ENCODE data around the gene PLD6. TPM values are rescaled to one million over a fixed set of nuclear protein-coding genes. Genes with fewer than 3 reads are reported as not detected.
"Not testable (repeated sequence)": the region's sequence is repeated elsewhere in the genome, so short reads cannot be mapped to it uniquely, and the experiment has no call there.

The PLD6 gene
- total RNA-seq, 1 donor from 2014 or later = 12.9 TPM

- not testable (repeated sequence) for DNase-seq (ENCODE audit: missing footprints)
- intact Hi-C loops (cut with DNase I) = loop anchor here (5.0 kb wide), 1 partner anchor 52 kb away; the partner anchor contains the start of gene FLCN
- peak; percentile 42 for ATAC-seq
These were observed 21.0 kb downstream of the PLD6 start for GRCh38 chr17:17184985-17185757.

GRCh38 chr17:17183744-17184143, 22.4 kb downstream of the PLD6 start:
- DNase-seq (ENCODE audit: missing footprints) (no peak), ATAC-seq (peak; percentile 46)
- intact Hi-C loops (cut with DNase I) = no loop called here

GRCh38 chr17:17182598-17183136, 23.5 kb downstream of the PLD6 start:
- no peak for ATAC-seq
- DNase-seq (ENCODE audit: missing footprints) = no peak
- intact Hi-C loops (cut with DNase I) = no loop called here

- intact Hi-C loops (cut with DNase I) = no loop called here
- DNase-seq (ENCODE audit: missing footprints) = no peak
These were observed 24.2 kb downstream of the PLD6 start for GRCh38 chr17:17181666-17182597.

GRCh38 chr17:17180741-17181525, 25.2 kb downstream of the PLD6 start:
- DNase-seq (ENCODE audit: missing footprints) (no peak), ATAC-seq (no peak)
- intact Hi-C loops (cut with DNase I) = no loop called here

More at GRCh38 chr17:17181666-17182597, 24.2 kb downstream of the PLD6 start:
- ATAC-seq = no peak

- DNase-seq (ENCODE audit: missing footprints) (no peak), ATAC-seq (peak; percentile 84)
- intact Hi-C loops (cut with DNase I) = no loop called here
These were observed 26.0 kb downstream of the PLD6 start for GRCh38 chr17:17180141-17180603.

GRCh38 chr17:17179371-17179827, 26.7 kb downstream of the PLD6 start:
- ATAC-seq = no peak
- intact Hi-C loops (cut with DNase I) = no loop called here
- DNase-seq (ENCODE audit: missing footprints) = no peak

GRCh38 chr17:17177176-17177575, 29.0 kb downstream of the PLD6 start:
- ATAC-seq = no peak
- intact Hi-C loops (cut with DNase I) = no loop called here
- DNase-seq (ENCODE audit: missing footprints) = no peak

- no peak for ATAC-seq
- intact Hi-C loops (cut with DNase I) = no loop called here
- DNase-seq (ENCODE audit: missing footprints) = no peak
These were observed 29.8 kb downstream of the PLD6 start for GRCh38 chr17:17176341-17176740.

- ATAC-seq (no peak), DNase-seq (ENCODE audit: missing footprints) (no peak)
- intact Hi-C loops (cut with DNase I) = no loop called here
These were observed 30.2 kb downstream of the PLD6 start for GRCh38 chr17:17175917-17176316.

- ATAC-seq = no peak
- intact Hi-C loops (cut with DNase I) = no loop called here
- DNase-seq (ENCODE audit: missing footprints) = no peak
These were observed 30.8 kb downstream of the PLD6 start for GRCh38 chr17:17175340-17175739.

- intact Hi-C loops (cut with DNase I) = no loop called here
- DNase-seq (ENCODE audit: missing footprints) (no peak), ATAC-seq (no peak)
These were observed 32.2 kb downstream of the PLD6 start for GRCh38 chr17:17173921-17174320.

- no peak for ATAC-seq
- DNase-seq (ENCODE audit: missing footprints) = no peak
- intact Hi-C loops (cut with DNase I) = no loop called here
These were observed 33.1 kb downstream of the PLD6 start for GRCh38 chr17:17172990-17173389.

- intact Hi-C loops (cut with DNase I) = no loop called here
- DNase-seq (ENCODE audit: missing footprints) = no peak
- ATAC-seq = peak; percentile 14
These were observed 33.9 kb downstream of the PLD6 start for GRCh38 chr17:17172001-17172939.

- DNase-seq (ENCODE audit: missing footprints) = no peak
These were observed 34.9 kb downstream of the PLD6 start for GRCh38 chr17:17171186-17171585.

GRCh38 chr17:17170346-17170985, 35.7 kb downstream of the PLD6 start:
- intact Hi-C loops (cut with DNase I) = no loop called here
- no peak for ATAC-seq
- DNase-seq (ENCODE audit: missing footprints) = no peak

More at GRCh38 chr17:17171186-17171585, 34.9 kb downstream of the PLD6 start:
- no peak for ATAC-seq
- intact Hi-C loops (cut with DNase I) = no loop called here

GRCh38 chr17:17169396-17169795, 36.7 kb downstream of the PLD6 start:
- intact Hi-C loops (cut with DNase I) = no loop called here

More at GRCh38 chr17:17169396-17169795, 36.7 kb downstream of the PLD6 start:
- ATAC-seq = no peak
- no peak for DNase-seq (ENCODE audit: missing footprints)

Data from Right ventricle myocardium inferior (tissue), 1 donor.